HepG2 (cell line): ENCODE data around the gene MAT2A. TPM values are rescaled to one million over a fixed set of nuclear protein-coding genes. Genes with fewer than 3 reads are reported as not detected.

Experiments used
- CCDC6 ChIP-seq: sonication (generic); formaldehyde crosslinking; IDR thresholded peaks from 2 replicates; pipeline ENCODE4 v1.8.1; 2022; ENCODE audit warnings: mild to moderate bottlenecking, missing genetic modification reagents, moderate library complexity
- HNRNPK ChIP-seq: fragments of 200-400 bp; formaldehyde crosslinking; IDR thresholded peaks from 2 replicates; pipeline ENCODE4 v1.6.1; 2018; ENCODE audit warnings: low read length, low read depth, moderate library complexity, mild to moderate bottlenecking; ENCODE audit not compliant: poor library complexity, severe bottlenecking
- NFATC3 ChIP-seq: sonication (generic); formaldehyde crosslinking; IDR thresholded peaks from 2 replicates; pipeline ENCODE4 v1.5.1; 2020; ENCODE audit warnings: mild to moderate bottlenecking, missing genetic modification reagents
- NFE2L1 ChIP-seq: sonication (generic); formaldehyde crosslinking; IDR thresholded peaks from 2 replicates; pipeline ENCODE4 v1.4.0; 2020; ENCODE audit warnings: missing genetic modification reagents, mild to moderate bottlenecking, borderline replicate concordance
- RORA ChIP-seq: sonication (generic); formaldehyde crosslinking; IDR thresholded peaks from 2 replicates; pipeline ENCODE4 v1.5.0; 2020; ENCODE audit warnings: mild to moderate bottlenecking, missing genetic modification reagents, moderate library complexity
- SYNCRIP ChIP-seq: fragments of 200-400 bp; formaldehyde crosslinking; IDR thresholded peaks from 2 replicates; pipeline ENCODE4 v1.6.1; 2018; ENCODE audit warnings: mild to moderate bottlenecking, low read depth, low read length; ENCODE audit not compliant: insufficient read depth
- TGIF2 ChIP-seq: IDR thresholded peaks from 2 replicates; pipeline ENCODE4 v1.6.1; 2016; ENCODE audit warnings: control low read depth, missing compliant biosample characterization
- WIZ ChIP-seq: sonication (generic); formaldehyde crosslinking; IDR thresholded peaks from 2 replicates; pipeline ENCODE4 v1.5.1; 2020; ENCODE audit warnings: mild to moderate bottlenecking, missing genetic modification reagents
- ZNF292 ChIP-seq: sonication (generic); formaldehyde crosslinking; IDR thresholded peaks from 2 replicates; pipeline ENCODE4 v1.8.1; 2022; ENCODE audit warnings: mild to moderate bottlenecking, low read depth, missing genetic modification reagents, borderline replicate concordance
- ZNF331 ChIP-seq: sonication (generic); formaldehyde crosslinking; IDR thresholded peaks from 2 replicates; pipeline ENCODE4 v1.4.0; 2020; ENCODE audit warnings: missing genetic modification reagents
- ZNF552 ChIP-seq: sonication (generic); formaldehyde crosslinking; IDR thresholded peaks from 2 replicates; pipeline ENCODE4 v1.9.0; 2022; ENCODE audit warnings: missing genetic modification reagents, mild to moderate bottlenecking, borderline replicate concordance
- ZNF644 ChIP-seq: IDR thresholded peaks from 2 replicates; pipeline ENCODE4 v1.6.1; 2016; ENCODE audit warnings: low read depth
- ZSCAN30 ChIP-seq: sonication (generic); formaldehyde crosslinking; IDR thresholded peaks from 2 replicates; pipeline ENCODE4 v1.5.0; 2020; ENCODE audit warnings: mild to moderate bottlenecking, missing genetic modification reagents
- polyA plus RNA-seq, 8 experiments: library from polyadenylated mRNA; depleted of rRNA in 3 of 8; stranded (reverse) in 7 of 8; unstranded in 1 of 8; fragments of >200 nt; fragmentation: Illumina TruSeq in 4 of 8; extraction: Trizol in 4 of 8; gene quantifications; 2 replicates each; pipeline versions ENCODE4 v1.2.1 to v1.2.3, GENCODE V29; 2011 to 2016; ENCODE audit warnings: low read depth in 4 of 8, missing spikeins in 1 of 8, mixed read lengths in 1 of 8; ENCODE audit not compliant: insufficient read depth in 1 of 8
- total RNA-seq, 5 experiments: library from RNA; depleted of rRNA; stranded (reverse); fragments of >200 nt; fragmentation: Illumina TruSeq; extraction: Trizol; gene quantifications; 2 replicates each; pipeline ENCODE4 v1.2.3, GENCODE V29; 2016; ENCODE audit warnings: low read depth in 1 of 5
- TF ChIP-seq, protein P1 (sequence below): IDR thresholded peaks from 2 replicates; pipeline ENCODE4 v1.6.1; 2012; ENCODE audit warnings: inconsistent platforms
- TF ChIP-seq, protein P2 (sequence below): sonication (generic); formaldehyde crosslinking; IDR thresholded peaks from 2 replicates; pipeline ENCODE4 v1.5.0; 2020; ENCODE audit warnings: mild to moderate bottlenecking, missing genetic modification reagents
- TF ChIP-seq, protein P3 (sequence below): sonication (generic); formaldehyde crosslinking; IDR thresholded peaks from 2 replicates; pipeline ENCODE4 v1.5.1; 2020; ENCODE audit warnings: missing genetic modification reagents, mild to moderate bottlenecking, borderline replicate concordance
- TF ChIP-seq, protein P4 (sequence below): sonication (generic); formaldehyde crosslinking; IDR thresholded peaks from 2 replicates; pipeline ENCODE4 v1.5.0; 2020; ENCODE audit warnings: missing genetic modification reagents
- TF ChIP-seq, protein P5 (sequence below): sonication (generic); formaldehyde crosslinking; IDR thresholded peaks from 2 replicates; pipeline ENCODE4 v1.8.0; 2023; ENCODE audit warnings: mild to moderate bottlenecking, missing genetic modification reagents
- TF ChIP-seq, protein P6 (sequence below): sonication (generic); formaldehyde crosslinking; IDR thresholded peaks from 2 replicates; pipeline ENCODE4 v1.4.0; 2020; ENCODE audit warnings: missing genetic modification reagents, borderline replicate concordance

MAT2A gene
- total and polyA plus RNA-seq, 2 of the 13 experiments (the other 11 are each of a cell fraction or from before 2014, with no cell fraction given), result 155 to 331 TPM

DNA sequence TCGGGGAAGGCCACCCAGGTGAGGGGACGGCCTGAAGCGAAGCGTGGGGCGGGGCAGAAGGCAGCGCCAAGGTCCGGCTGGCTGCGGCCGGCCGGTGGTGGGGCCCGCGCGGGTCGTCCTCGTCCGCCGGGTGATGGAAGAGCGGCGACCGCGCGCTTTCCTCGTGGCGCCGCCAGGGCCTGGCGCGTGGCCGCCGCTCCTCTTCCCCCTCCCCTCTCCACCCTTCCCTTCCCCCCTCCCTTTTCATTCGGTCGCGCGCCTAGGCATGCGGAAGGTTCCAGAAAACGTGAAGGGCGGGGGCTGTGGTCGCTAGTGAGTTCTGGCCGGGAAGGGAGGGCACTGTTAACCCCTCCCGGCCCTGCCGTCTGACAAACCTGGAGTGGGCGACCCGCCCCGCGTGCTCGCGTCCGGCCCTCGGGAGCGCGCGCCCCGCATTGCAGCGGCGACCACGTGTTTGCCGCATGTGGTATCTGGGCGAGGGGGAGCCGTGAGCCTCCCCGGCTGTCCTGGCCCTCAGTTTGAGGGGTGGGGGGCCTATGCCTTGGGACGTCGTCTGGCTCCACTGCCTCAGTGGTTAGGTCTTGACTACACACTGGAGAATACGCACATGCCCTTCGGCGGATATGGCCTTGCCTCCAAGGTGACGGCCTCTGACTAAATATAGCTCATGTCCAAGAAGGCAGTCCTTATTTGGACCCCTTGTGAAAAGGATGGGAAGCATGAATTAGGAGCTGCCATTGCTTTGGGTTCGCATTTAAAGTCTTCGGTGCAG, 579 bp downstream of the MAT2A start (continued):
- TF ChIP-seq RORA (no peak), SYNCRIP (no peak), ZNF292 (CRISPR knock-in tag) (no peak), CCDC6 (CRISPR knock-in tag) (peak; percentile 11), ZNF644 (CRISPR knock-in tag) (no peak), HNRNPK (peak; percentile 100), ZSCAN30 (no peak), NFATC3 (CRISPR knock-in tag) (no peak), ZNF552 (CRISPR knock-in tag) (peak; percentile 69), TGIF2 (CRISPR knock-in tag) (peak; percentile 82; the same call in 1 of the 2 replicates), WIZ (CRISPR knock-in tag) (no peak; the same call in 1 of the 2 replicates), ZNF331 (no peak; the same call in 1 of the 2 replicates), NFE2L1 (CRISPR knock-in tag) (peak; percentile 84)
- TF ChIP-seq, protein P1, sequence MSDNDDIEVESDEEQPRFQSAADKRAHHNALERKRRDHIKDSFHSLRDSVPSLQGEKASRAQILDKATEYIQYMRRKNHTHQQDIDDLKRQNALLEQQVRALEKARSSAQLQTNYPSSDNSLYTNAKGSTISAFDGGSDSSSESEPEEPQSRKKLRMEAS, result peak; percentile 99
- TF ChIP-seq, protein P2, sequence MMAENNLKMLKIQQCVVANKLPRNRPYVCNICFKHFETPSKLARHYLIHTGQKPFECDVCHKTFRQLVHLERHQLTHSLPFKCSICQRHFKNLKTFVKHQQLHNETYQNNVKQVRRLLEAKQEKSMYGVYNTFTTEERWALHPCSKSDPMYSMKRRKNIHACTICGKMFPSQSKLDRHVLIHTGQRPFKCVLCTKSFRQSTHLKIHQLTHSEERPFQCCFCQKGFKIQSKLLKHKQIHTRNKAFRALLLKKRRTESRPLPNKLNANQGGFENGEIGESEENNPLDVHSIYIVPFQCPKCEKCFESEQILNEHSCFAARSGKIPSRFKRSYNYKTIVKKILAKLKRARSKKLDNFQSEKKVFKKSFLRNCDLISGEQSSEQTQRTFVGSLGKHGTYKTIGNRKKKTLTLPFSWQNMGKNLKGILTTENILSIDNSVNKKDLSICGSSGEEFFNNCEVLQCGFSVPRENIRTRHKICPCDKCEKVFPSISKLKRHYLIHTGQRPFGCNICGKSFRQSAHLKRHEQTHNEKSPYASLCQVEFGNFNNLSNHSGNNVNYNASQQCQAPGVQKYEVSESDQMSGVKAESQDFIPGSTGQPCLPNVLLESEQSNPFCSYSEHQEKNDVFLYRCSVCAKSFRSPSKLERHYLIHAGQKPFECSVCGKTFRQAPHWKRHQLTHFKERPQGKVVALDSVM (CRISPR knock-in tag), result 0 out of 2 replicates have a peak, but pooled peaks have one; percentile 23
- TF ChIP-seq, protein P3, sequence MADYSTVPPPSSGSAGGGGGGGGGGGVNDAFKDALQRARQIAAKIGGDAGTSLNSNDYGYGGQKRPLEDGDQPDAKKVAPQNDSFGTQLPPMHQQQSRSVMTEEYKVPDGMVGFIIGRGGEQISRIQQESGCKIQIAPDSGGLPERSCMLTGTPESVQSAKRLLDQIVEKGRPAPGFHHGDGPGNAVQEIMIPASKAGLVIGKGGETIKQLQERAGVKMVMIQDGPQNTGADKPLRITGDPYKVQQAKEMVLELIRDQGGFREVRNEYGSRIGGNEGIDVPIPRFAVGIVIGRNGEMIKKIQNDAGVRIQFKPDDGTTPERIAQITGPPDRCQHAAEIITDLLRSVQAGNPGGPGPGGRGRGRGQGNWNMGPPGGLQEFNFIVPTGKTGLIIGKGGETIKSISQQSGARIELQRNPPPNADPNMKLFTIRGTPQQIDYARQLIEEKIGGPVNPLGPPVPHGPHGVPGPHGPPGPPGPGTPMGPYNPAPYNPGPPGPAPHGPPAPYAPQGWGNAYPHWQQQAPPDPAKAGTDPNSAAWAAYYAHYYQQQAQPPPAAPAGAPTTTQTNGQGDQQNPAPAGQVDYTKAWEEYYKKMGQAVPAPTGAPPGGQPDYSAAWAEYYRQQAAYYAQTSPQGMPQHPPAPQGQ, result no peak
- TF ChIP-seq, protein P4, sequence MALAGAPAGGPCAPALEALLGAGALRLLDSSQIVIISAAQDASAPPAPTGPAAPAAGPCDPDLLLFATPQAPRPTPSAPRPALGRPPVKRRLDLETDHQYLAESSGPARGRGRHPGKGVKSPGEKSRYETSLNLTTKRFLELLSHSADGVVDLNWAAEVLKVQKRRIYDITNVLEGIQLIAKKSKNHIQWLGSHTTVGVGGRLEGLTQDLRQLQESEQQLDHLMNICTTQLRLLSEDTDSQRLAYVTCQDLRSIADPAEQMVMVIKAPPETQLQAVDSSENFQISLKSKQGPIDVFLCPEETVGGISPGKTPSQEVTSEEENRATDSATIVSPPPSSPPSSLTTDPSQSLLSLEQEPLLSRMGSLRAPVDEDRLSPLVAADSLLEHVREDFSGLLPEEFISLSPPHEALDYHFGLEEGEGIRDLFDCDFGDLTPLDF (CRISPR knock-in tag), result no peak
- TF ChIP-seq, protein P5, sequence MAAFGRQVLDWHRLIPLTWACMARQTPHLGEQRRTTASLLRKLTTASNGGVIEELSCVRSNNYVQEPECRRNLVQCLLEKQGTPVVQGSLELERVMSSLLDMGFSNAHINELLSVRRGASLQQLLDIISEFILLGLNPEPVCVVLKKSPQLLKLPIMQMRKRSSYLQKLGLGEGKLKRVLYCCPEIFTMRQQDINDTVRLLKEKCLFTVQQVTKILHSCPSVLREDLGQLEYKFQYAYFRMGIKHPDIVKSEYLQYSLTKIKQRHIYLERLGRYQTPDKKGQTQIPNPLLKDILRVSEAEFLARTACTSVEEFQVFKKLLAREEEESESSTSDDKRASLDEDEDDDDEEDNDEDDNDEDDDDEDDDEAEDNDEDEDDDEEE, result no peak; the same call in 1 of the 2 replicates
- TF ChIP-seq, protein P6, sequence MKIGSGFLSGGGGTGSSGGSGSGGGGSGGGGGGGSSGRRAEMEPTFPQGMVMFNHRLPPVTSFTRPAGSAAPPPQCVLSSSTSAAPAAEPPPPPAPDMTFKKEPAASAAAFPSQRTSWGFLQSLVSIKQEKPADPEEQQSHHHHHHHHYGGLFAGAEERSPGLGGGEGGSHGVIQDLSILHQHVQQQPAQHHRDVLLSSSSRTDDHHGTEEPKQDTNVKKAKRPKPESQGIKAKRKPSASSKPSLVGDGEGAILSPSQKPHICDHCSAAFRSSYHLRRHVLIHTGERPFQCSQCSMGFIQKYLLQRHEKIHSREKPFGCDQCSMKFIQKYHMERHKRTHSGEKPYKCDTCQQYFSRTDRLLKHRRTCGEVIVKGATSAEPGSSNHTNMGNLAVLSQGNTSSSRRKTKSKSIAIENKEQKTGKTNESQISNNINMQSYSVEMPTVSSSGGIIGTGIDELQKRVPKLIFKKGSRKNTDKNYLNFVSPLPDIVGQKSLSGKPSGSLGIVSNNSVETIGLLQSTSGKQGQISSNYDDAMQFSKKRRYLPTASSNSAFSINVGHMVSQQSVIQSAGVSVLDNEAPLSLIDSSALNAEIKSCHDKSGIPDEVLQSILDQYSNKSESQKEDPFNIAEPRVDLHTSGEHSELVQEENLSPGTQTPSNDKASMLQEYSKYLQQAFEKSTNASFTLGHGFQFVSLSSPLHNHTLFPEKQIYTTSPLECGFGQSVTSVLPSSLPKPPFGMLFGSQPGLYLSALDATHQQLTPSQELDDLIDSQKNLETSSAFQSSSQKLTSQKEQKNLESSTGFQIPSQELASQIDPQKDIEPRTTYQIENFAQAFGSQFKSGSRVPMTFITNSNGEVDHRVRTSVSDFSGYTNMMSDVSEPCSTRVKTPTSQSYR (CRISPR knock-in tag), result no peak; the same call in 1 of the 2 replicates
